Transverse colon (tissue), 4 donors: ENCODE measurements around the gene PRKCG. TPM values are rescaled to one million over a fixed set of nuclear protein-coding genes. Genes with fewer than 3 reads are reported as not detected.

ENCODE experiments used
- DNase-seq: peaks from one replicate; pipeline ENCODE4 v3.0.0-alpha.2; 2019
- H3K27ac ChIP-seq, 4 donors: fragments of 200-600 bp; sonication (generic); 2 replicates each; pipeline ENCODE4 v1.5.1; 2016 to 2018; ENCODE audit warnings: inconsistent platforms in 4 of 4
- H3K27me3 ChIP-seq: fragments of 200-600 bp; sonication (generic); 2 replicates; pipeline ENCODE4 v1.5.1; 2017; ENCODE audit warnings: inconsistent platforms
- H3K36me3 ChIP-seq, 4 donors: fragments of 200-600 bp; sonication (generic); 2 replicates each; pipeline ENCODE4 v1.5.1; 2017 to 2019; ENCODE audit warnings: inconsistent platforms in 4 of 4
- H3K4me1 ChIP-seq, 4 donors: fragments of 200-600 bp; sonication (generic); 2 replicates each; pipeline ENCODE4 v1.5.1; 2017 to 2020; ENCODE audit warnings: inconsistent platforms in 4 of 4
- H3K4me3 ChIP-seq, 4 donors: fragments of 200-600 bp; sonication (generic); 1 replicate in 1 of 4; 2 replicates in 3 of 4; pipeline versions ENCODE4 v1.5.1 to v1.6.1; 2017 to 2019; ENCODE audit warnings: inconsistent platforms in 4 of 4
- H3K9me3 ChIP-seq, 2 donors: fragments of 200-600 bp; sonication (generic); 2 replicates each; pipeline ENCODE4 v1.5.1; 2017 to 2019; ENCODE audit warnings: inconsistent platforms in 2 of 2
- EP300 ChIP-seq: sonication (generic); formaldehyde crosslinking; IDR thresholded peaks from one replicate; pipeline ENCODE4 v1.6.1; 2017; ENCODE audit warnings: antibody characterized with exemption, low read depth
- POLR2A ChIP-seq: fragments of 450-650 bp; IDR thresholded peaks from one replicate; pipeline ENCODE4 v1.6.1; 2016; ENCODE audit warnings: antibody characterized with exemption, mild to moderate bottlenecking, moderate library complexity
- POLR2AphosphoS5 ChIP-seq, 3 donors: sonication (generic); formaldehyde crosslinking; IDR thresholded peaks; one replicate each; pipeline ENCODE4 v1.6.1; 2016; ENCODE audit warnings: antibody characterized with exemption in 3 of 3
- WGBS, 2 donors: methylation state at CpG; one replicate each; pipeline ENCODE4 v1.1.5; 2018; ENCODE audit warnings: low coverage in 1 of 2; 5-methylcytosine and 5-hydroxymethylcytosine counted together
- in situ Hi-C, 4 donors: fragments of 200-750 bp; cut with MboI; loops; one replicate each; pipeline versions ENCODE4 v1.15.0 to v1.15.1; 2017; ENCODE audit warnings: low sequenced_read_pairs in 3 of 4, low pct_ligation_motif_present in 1 of 4, low pct_unique_long_range_greater_than_20kb in 1 of 4
- intact Hi-C: fragments of 100-400 bp; cut with DNase I; formaldehyde crosslinking; loops from one replicate; pipeline ENCODE4 v1.15.1; 2023; ENCODE audit warnings: low total_unique reads
- total RNA-seq, 4 donors: library from RNA; depleted of rRNA; stranded (reverse); fragments of >200 nt; gene quantifications; one replicate each; pipeline ENCODE4 v1.1.0, GENCODE V29; 2016
- TF ChIP-seq, protein P1 (sequence below), 5 experiments: fragments of 200-600 bp in 3 of 5; fragments of 450-650 bp in 2 of 5; sonication (generic) in 3 of 5; IDR thresholded peaks; 1 replicate in 2 of 5; 2 replicates in 3 of 5; pipeline ENCODE4 v1.5.1; 2016 to 2017; ENCODE audit warnings: antibody characterized with exemption in 5 of 5, inconsistent platforms in 3 of 5, mild to moderate bottlenecking in 2 of 5, moderate library complexity in 1 of 5

Gene PRKCG
- total RNA-seq, 4 donors from 2014 or later = 0.32 TPM; not detected in 3

DNA sequence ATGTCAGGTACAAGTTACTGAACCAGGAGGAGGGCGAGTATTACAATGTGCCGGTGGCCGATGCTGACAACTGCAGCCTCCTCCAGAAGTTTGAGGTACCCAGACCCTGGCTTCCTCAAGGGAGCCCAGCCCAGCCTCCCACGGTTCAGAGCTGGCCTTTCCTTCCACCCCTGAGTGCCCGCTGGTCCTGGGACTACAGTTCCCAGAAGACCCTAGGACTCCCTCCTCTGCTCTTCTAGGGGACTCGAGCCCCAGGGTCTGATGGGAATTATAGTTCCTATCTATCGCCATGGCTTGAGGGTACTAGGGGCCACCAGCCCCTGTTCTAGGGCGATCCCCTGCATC, 11.0 kb downstream of the PRKCG start:
- intact Hi-C loops = no loop called here
- WGBS, 2 donors = 49% methylated on average over 7 of the region's 8 CpGs; no CpG with 5 or more reads in 1 of the 2 donors
- Histone ChIP-seq H3K9me3 (no peaks in the 10 kb centered on the region), H3K4me3 (no peak overlapping the region), H3K36me3 (no peaks in the 10 kb centered on the region), H3K27me3 (peaks cover 67% of the 10 kb centered on the region), H3K27ac (no peak overlapping the region), H3K4me1 (peaks cover 0 to 9% (median 6%) of the 10 kb centered on the region in 4 donors)
- in situ Hi-C loops = loop anchor here in 1 of 4 donors (10.0 kb wide), 1 partner anchor 132 kb away; no protein-coding TSS in a partner anchor
- TF ChIP-seq, protein P1, sequence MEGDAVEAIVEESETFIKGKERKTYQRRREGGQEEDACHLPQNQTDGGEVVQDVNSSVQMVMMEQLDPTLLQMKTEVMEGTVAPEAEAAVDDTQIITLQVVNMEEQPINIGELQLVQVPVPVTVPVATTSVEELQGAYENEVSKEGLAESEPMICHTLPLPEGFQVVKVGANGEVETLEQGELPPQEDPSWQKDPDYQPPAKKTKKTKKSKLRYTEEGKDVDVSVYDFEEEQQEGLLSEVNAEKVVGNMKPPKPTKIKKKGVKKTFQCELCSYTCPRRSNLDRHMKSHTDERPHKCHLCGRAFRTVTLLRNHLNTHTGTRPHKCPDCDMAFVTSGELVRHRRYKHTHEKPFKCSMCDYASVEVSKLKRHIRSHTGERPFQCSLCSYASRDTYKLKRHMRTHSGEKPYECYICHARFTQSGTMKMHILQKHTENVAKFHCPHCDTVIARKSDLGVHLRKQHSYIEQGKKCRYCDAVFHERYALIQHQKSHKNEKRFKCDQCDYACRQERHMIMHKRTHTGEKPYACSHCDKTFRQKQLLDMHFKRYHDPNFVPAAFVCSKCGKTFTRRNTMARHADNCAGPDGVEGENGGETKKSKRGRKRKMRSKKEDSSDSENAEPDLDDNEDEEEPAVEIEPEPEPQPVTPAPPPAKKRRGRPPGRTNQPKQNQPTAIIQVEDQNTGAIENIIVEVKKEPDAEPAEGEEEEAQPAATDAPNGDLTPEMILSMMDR (IDR thresholded peaks at IDR 0.05) = no peak
- no peak for TF ChIP-seq POLR2AphosphoS5 (IDR thresholded peaks at IDR 0.05)
- TF ChIP-seq EP300 = no peak
- no peak for TF ChIP-seq POLR2A
- DNase-seq = no peak

DNA sequence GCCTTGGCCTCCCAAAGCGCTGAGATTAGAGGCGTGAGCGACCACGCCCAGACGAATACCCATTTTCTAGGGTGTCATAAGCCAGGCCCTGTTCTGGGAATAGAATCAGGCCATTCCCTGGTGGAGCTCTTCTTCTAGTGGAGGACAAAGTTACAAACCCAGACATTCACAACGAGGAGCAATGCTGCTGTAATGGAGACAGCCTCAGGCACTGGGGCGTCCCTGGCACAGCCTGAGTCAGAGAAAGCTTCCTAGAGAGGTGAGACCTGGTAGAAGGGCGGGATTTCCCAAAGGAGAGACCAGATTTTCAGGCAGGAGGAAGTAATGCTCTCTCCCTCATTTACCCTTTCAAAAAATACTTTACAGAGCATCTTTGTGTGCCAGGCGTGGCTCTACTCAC, 12.7 kb downstream of the PRKCG start:
- TF ChIP-seq POLR2AphosphoS5 (IDR thresholded peaks at IDR 0.05) (no peak), EP300 (no peak), POLR2A (no peak)
- TF ChIP-seq, protein P1 (IDR thresholded peaks at IDR 0.05) = no peak
- intact Hi-C loops = no loop called here
- Histone ChIP-seq H3K27me3 (peaks cover 72% of the 10 kb centered on the region), H3K4me3 (no peak overlapping the region), H3K9me3 (no peaks in the 10 kb centered on the region), H3K4me1 (peaks cover 0 to 6% (median 4%) of the 10 kb centered on the region in 4 donors), H3K36me3 (no peaks in the 10 kb centered on the region), H3K27ac (no peak overlapping the region)
- DNase-seq = no peak
- WGBS, 2 donors = 50 to 60% methylated on average over 1 to 9 of the region's 9 CpGs
- in situ Hi-C loops = loop anchor here in 1 of 4 donors (10.0 kb wide), 1 partner anchor 130 kb away; no protein-coding TSS in a partner anchor

DNA sequence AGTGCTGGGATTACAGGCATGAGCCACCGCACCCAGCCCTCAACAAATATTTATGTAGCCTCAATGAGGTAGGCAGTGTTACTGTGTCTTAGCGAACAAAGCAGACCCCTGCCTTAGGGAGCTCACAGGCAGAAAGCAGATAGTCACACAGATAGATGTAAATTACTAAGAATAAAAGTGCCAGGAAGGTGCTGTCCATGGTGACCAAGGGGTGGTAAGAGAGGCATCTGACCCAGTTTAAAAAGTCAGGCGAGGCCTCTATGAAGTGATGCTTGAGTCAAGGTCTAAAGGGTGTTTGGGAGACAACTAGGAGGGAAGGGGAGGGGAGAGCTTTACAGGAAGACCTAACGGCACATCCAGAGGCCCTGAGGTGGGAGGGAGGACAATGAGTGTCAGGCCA, 14.7 kb downstream of the PRKCG start:
- no peak overlapping the region for H3K4me3 ChIP-seq
- DNase-seq = no peak
- H3K9me3 ChIP-seq = no peaks in the 10 kb centered on the region
- in situ Hi-C loops = loop anchor here in 1 of 4 donors (10.0 kb wide), 1 partner anchor 128 kb away; no protein-coding TSS in a partner anchor
- no peak for TF ChIP-seq POLR2A
- TF ChIP-seq POLR2AphosphoS5 (IDR thresholded peaks at IDR 0.05) = no peak
- TF ChIP-seq, protein P1 (IDR thresholded peaks at IDR 0.05) = no peak
- TF ChIP-seq EP300 = no peak
- H3K4me1 ChIP-seq = no peaks in the 10 kb centered on the region
- intact Hi-C loops = no loop called here
- no peak overlapping the region for H3K27ac ChIP-seq
- 17 to 29% methylated on average over 1 to 4 of the region's 4 CpGs for WGBS, 2 donors
- peaks cover 62% of the 10 kb centered on the region for H3K27me3 ChIP-seq
- no peaks in the 10 kb centered on the region for H3K36me3 ChIP-seq

DNA sequence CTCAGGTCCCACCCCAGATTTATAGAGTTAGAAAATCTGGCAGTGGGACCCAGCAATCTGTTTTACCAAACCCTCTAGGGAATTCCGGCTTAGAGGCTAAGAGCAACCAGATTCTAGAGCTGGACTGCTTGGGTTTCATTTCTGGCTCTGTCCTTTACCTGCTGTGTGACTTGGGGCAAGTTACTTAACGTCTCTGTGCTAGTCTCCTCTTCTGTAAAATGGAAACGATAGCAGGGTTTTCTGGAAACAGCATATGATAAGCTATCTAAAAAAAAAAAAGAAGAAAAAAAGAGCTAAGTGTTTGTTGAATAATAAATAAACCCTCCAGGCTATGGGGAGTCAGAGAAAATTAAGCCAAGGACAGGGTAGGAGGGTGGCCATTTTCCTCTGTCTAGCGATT, 15.5 kb downstream of the PRKCG start:
- H3K27me3 ChIP-seq = peaks cover 54% of the 10 kb centered on the region
- in situ Hi-C loops (loop anchor here in 1 of 4 donors (10.0 kb wide), 1 partner anchor 127 kb away; no protein-coding TSS in a partner anchor), intact Hi-C loops (no loop called here)
- no peaks in the 10 kb centered on the region for H3K4me1 ChIP-seq
- H3K9me3 ChIP-seq = no peaks in the 10 kb centered on the region
- no peak for DNase-seq
- WGBS, 2 donors = 56 to 61% methylated on average over 2 to 4 of the region's 4 CpGs
- H3K27ac ChIP-seq = no peak overlapping the region
- TF ChIP-seq EP300 (no peak), POLR2A (no peak), POLR2AphosphoS5 (IDR thresholded peaks at IDR 0.05) (no peak)
- TF ChIP-seq, protein P1 (IDR thresholded peaks at IDR 0.05) = no peak
- no peaks in the 10 kb centered on the region for H3K36me3 ChIP-seq
- no peak overlapping the region for H3K4me3 ChIP-seq
